Activated CD8-positive, alpha-beta memory T cell treated with anti-CD3 and anti-CD28 coated beads for 48 hours (primary cell): ENCODE results near the gene SHC3.

Experiments
- DNase-seq, 3 experiments: peaks; one replicate each; pipeline ENCODE4 v3.0.0-alpha.2; 2020; ENCODE audit warnings: low read depth in 2 of 3, low spot score in 2 of 3

Gene SHC3

GRCh38 chr9:89109666-89110065, 69.0 kb downstream of the SHC3 start:
- DNase-seq: no peak

- DNase-seq: no peak
Measured at GRCh38 chr9:89107406-89107805, 71.2 kb downstream of the SHC3 start.

GRCh38 chr9:89106224-89106851, 72.3 kb downstream of the SHC3 start:
- DNase-seq: no peak

GRCh38 chr9:89104821-89105220, 73.8 kb downstream of the SHC3 start:
- DNase-seq: no peak

GRCh38 chr9:89097219-89097618, 81.4 kb downstream of the SHC3 start:
- DNase-seq: no peak

GRCh38 chr9:89096807-89097206, 81.8 kb downstream of the SHC3 start:
- no peak for DNase-seq

DNA sequence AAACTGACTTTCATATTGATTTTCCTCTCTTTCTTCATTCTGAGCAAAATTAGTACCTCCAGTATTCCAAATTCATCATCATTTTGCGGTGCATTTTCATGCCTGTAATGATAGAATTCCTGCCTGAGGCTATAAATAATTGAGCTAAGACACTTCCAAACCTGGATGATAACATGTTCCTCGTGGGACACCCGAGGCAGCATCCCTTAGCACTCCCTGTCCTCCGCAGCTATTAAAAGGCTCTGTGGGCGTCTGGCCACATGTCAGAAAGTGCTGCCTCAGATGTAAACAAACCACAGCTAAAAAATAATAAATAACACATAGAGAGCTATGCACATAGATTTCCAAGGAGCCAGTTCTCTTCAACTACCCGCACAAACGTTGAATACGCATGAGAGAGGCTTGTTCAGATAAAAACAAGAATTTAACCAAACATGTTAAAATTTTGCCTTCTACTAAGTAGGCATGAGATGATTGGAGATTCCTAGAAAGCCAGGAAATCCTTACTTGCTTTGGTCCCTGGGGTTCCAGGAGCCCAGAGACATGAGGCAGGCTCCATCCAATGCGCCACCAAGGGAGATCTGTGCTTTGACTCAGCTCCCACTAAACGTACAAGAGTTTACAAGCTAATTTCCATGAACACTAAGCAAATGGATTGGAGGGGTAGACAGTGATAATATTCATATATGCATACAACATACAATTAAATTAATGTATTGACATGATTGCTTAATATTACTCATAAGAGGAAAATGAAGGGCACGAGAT, 82.7 kb downstream of the SHC3 start:
- no peak for DNase-seq

GRCh38 chr9:89093201-89093975, 85.2 kb downstream of the SHC3 start:
- no peak for DNase-seq

GRCh38 chr9:89089176-89089575, 89.4 kb downstream of the SHC3 start:
- no peak for DNase-seq

DNA sequence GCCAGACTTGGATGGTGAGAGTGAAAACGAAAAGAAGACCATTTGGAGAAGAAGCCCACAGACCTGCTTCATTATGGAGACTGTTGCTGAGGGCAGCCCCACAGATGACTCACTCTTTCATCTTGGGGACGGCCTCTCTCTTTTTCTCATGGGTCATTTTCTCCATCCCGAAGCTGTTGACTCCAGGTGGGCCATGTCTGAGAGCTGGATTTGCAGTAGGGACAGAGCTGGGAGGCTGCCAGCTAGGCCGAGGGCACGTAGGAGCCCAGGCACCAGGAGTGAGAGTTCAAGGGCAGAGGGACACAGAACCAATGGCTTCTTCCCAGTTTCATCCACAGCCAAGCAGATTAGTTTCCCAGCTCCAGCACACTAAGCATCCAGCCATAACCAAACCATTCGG, 95.0 kb downstream of the SHC3 start:
- DNase-seq: no peak

DNA sequence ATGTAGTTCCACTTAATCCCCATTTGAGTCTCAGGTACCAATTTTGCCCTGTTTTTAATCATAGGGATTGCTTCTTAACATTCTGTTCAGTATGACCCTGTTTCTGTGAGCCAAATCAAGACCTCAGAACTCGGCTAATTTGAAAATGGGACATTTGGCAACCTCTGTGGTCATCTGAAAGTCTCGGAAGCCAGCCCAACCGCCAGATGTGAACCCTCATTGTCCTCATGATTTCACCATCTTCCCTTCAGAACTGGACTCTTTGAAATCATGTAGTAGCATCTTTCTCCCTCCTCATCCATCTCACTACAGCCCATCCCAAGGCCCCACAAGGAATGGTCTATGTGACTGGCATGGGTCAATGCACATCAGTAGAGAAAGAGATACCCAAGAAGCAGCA, 98.4 kb downstream of the SHC3 start:
- no peak for DNase-seq

GRCh38 chr9:89079391-89079790, 99.2 kb downstream of the SHC3 start:
- no peak for DNase-seq

- no peak for DNase-seq
Measured at GRCh38 chr9:89078860-89079259, 99.8 kb downstream of the SHC3 start.

DNA sequence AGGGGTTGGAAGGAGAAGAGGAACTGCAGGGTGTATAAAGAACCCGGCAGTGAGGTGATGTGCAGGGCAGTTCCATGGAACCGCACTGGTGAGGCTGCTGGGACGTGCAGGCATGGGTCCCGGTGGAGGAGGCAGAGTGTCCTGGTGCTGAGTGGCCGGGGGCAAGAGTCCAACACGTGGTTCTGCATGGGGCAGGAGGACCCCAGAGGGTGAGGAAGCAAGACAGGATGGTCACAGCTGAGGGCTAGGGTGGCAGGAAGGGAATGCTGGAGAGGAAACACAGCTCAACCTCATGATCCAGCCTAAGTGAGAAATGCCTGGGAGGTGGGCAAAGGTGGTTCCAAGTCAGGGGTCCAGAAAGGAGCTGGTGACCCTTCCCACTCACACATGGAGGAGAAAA, 100.2 kb downstream of the SHC3 start:
- no peak for DNase-seq

GRCh38 chr9:89077519-89077918, 101.1 kb downstream of the SHC3 start:
- no peak for DNase-seq

DNA sequence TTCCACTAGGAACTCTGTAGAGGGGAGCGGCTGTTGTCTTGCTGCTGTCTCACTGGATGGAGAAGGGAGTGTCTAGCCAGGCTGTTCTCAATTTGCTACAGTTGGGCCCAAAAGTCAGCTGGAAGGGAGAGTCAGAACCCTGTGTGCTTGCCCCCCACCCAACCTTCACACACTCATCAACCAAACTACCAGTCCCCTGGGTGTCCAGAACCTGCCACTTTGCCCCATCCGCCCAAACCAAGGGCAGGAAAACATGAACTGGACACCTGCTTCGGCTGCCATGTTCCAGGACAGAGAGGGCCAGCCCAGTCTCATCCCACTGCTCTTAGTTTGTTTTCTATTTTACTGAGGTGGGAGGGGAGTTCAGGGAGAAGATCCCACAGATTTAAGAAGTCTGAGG, 105.2 kb downstream of the SHC3 start:
- no peak for DNase-seq

GRCh38 chr9:89071591-89071990, 107.0 kb downstream of the SHC3 start:
- DNase-seq: no peak

DNA sequence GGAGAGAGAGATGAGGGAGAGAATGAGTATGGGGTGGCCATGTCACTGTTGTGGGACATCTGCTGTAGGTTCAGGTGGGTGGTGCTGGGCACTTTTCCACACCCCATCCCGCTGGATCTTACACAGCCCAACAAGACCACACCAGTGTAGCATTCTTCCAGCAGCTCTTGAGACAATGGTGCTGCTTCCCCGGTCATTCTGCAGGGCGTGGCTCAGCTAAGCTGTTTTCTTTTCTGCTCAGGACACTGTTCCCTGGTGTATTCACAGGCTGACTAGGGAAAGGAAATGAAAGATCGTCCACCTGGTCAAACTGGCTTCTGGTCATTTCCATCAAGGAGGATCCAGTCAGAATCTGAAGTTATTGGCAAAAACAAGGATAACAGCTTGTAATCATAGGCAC, 111.8 kb downstream of the SHC3 start:
- DNase-seq: no peak

DNA sequence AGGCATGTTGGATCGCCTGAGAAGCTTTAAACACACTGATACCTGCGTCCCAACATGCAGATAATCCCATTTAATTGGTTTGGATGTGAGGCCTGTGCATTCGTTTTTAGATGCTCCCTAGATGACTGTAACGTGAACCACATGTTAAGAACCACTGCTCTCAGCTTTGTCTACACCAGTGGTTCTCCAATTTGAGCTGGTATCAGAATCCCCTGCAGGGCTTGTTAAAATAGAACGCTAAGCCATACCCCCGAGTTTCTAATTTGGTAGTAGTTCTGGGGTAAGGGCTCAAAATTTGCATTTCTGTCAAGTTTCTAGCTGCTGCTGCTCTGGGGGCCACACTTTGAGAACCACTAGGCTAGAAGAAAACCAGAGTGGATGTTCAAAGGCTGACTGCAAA, 112.7 kb downstream of the SHC3 start:
- DNase-seq: no peak

GRCh38 chr9:89060790-89061189, 117.8 kb downstream of the SHC3 start:
- DNase-seq: no peak

DNA sequence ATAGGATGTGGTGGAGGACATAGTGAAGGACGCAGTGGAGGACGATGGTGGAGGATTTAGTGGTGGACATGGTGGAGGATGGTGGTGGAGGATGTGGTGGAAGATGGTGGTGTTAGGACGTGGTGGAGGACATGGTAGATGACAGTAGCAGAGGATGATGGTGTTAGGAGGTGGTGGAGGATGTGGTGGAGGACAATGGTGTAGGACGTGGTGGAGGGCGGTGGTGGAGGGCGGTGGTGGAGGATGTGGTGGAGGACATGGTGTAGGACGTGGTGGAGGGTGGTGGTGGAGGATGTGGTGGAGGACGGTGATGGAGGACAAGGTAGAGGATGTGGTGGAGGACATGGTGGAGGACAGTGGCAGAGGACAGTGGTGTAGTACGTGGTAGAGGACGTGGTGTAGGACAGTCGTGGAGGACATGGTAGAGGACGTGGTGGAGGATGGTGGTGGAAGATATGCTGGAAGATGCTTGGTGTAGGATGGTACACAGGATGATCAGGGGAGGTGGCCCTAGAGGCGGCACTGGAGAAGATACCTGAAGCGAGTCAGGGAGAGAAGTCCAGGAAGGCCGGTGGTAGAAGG, 118.6 kb downstream of the SHC3 start:
- DNase-seq: no peak

- DNase-seq: no peak
Measured at GRCh38 chr9:89058906-89059305, 119.7 kb downstream of the SHC3 start.
